GM23248 (cell line): ENCODE measurements around the gene GNB2. TPM values are rescaled to one million over a fixed set of nuclear protein-coding genes. Genes with fewer than 3 reads are reported as not detected.

Experiments
- DNase-seq: peaks from one replicate; pipeline ENCODE4 v3.0.0-alpha.2; 2015
- H2AFZ ChIP-seq: fragments of 200-600 bp; sonication (generic); 2 replicates; pipeline ENCODE4 v1.6.1; 2016; ENCODE audit warnings: antibody characterized with exemption
- H3F3A ChIP-seq: fragments of 200-600 bp; sonication (generic); 2 replicates; pipeline ENCODE4 v1.6.1; 2016; ENCODE audit warnings: mild to moderate bottlenecking, antibody characterized with exemption, mixed run types; ENCODE audit not compliant: insufficient read depth
- H3K27ac ChIP-seq: fragments of 200-600 bp; sonication (generic); 2 replicates; pipeline ENCODE4 v1.5.1; 2016; ENCODE audit warnings: mild to moderate bottlenecking
- H3K27me3 ChIP-seq: fragments of 200-600 bp; sonication (generic); replicated peaks from 2 replicates; pipeline ENCODE4 v1.6.1; 2016; ENCODE audit warnings: mild to moderate bottlenecking; ENCODE audit not compliant: insufficient read depth
- H3K36me3 ChIP-seq: fragments of 200-600 bp; sonication (generic); 2 replicates; pipeline ENCODE4 v1.6.1; 2016; ENCODE audit warnings: low read depth, mild to moderate bottlenecking
- H3K4me1 ChIP-seq: fragments of 200-600 bp; sonication (generic); 2 replicates; pipeline ENCODE4 v1.6.1; 2016; ENCODE audit warnings: mild to moderate bottlenecking; ENCODE audit not compliant: insufficient read depth
- H3K4me2 ChIP-seq: fragments of 200-600 bp; sonication (generic); one replicate; pipeline ENCODE4 v1.6.1; 2016; ENCODE audit warnings: mild to moderate bottlenecking; ENCODE audit not compliant: unreplicated experiment
- H3K4me3 ChIP-seq: fragments of 200-600 bp; sonication (generic); 2 replicates; pipeline ENCODE4 v1.5.1; 2016; ENCODE audit warnings: mild to moderate bottlenecking
- H3K79me2 ChIP-seq: fragments of 200-600 bp; sonication (generic); 2 replicates; pipeline ENCODE4 v1.6.1; 2016; ENCODE audit warnings: mild to moderate bottlenecking; ENCODE audit not compliant: insufficient read depth
- H3K9ac ChIP-seq: fragments of 200-600 bp; sonication (generic); 2 replicates; pipeline ENCODE4 v1.6.1; 2016; ENCODE audit warnings: mild to moderate bottlenecking
- H3K9me2 ChIP-seq: fragments of 200-600 bp; sonication (generic); 2 replicates; pipeline ENCODE4 v1.6.1; 2016; ENCODE audit warnings: mixed run types, mild to moderate bottlenecking, moderate library complexity; ENCODE audit not compliant: insufficient read depth
- H3K9me3 ChIP-seq: fragments of 200-600 bp; sonication (generic); one replicate; pipeline ENCODE4 v1.6.1; 2017; ENCODE audit warnings: low read depth
- H4K20me1 ChIP-seq: fragments of 200-600 bp; sonication (generic); 2 replicates; pipeline ENCODE4 v1.6.0; 2016; ENCODE audit not compliant: insufficient read depth
- EZH2 ChIP-seq: fragments of 200-600 bp; sonication (generic); IDR thresholded peaks from 2 replicates; pipeline ENCODE4 v1.6.1; 2018; ENCODE audit warnings: antibody characterized with exemption, mild to moderate bottlenecking; ENCODE audit not compliant: insufficient read depth, poor library complexity, severe bottlenecking
- EZH2phosphoT487 ChIP-seq: fragments of 200-600 bp; sonication (generic); IDR thresholded peaks from 2 replicates; pipeline ENCODE4 v1.6.1; 2018; ENCODE audit warnings: antibody characterized with exemption, moderate library complexity, mild to moderate bottlenecking, low read depth; ENCODE audit not compliant: insufficient read depth
- WGBS, 2 experiments: methylation state at CpG; one replicate each; pipeline ENCODE4 v1.1.6; 2015 to 2017; ENCODE audit warnings: low lambda C conversion rate in 2 of 2, low coverage in 1 of 2; ENCODE audit errors: missing lambda C conversion rate in 2 of 2; 5-methylcytosine and 5-hydroxymethylcytosine counted together
- in situ Hi-C: fragments of 300-500 bp; cut with MboI; formaldehyde crosslinking; loops from 2 replicates; pipeline ENCODE4 v1.15.0; 2020
- polyA plus RNA-seq: library from polyadenylated mRNA; unstranded; fragments of >200 nt; fragmentation: Nextera tagmentation; extraction: Ambion mirVana; gene quantifications from 2 replicates; pipeline ENCODE4 v1.2.1, GENCODE V29; 2016
- total RNA-seq: library from RNA; depleted of rRNA; stranded (reverse); fragments of >200 nt; shearing (Covaris generic); gene quantifications from 2 replicates; pipeline ENCODE4 v1.2.3, GENCODE V29; 2014; rRNA removed

The GNB2 gene
- total and polyA plus RNA-seq, 2 experiments from 2014 or later = 89.8 to 132 TPM

DNA sequence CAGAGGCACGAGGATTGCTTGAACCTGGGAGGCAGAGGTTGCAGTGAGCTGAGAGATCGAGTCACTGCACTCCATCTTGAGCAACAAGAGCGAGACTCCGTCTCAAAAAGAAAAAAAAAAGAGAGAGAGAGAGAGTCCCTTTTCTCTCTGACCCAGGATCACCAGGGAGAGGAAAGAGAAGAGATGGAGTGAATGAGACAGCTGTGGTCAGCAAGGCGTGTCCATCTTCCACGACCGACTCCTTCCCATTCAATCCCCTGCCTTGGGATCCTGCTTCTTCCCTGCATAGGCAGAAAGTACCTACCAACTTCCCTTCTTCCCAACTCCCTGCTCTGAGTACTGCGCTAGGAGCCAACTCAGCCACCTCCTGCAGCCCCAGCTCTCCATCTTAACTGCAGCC lies 54.7 kb downstream of the GNB2 start:
- no peak overlapping the region for H2AFZ ChIP-seq
- peaks cover 19% of the 10 kb centered on the region for H3K4me1 ChIP-seq
- no peaks in the 10 kb centered on the region for H3K36me3 ChIP-seq
- in situ Hi-C loops = no loop called here
- no peak for DNase-seq
- no peak overlapping the region for H3K4me3 ChIP-seq
- H3K9ac ChIP-seq = no peak overlapping the region
- no peaks in the 10 kb centered on the region for H3K9me3 ChIP-seq
- no peaks in the 10 kb centered on the region for H3K27me3 ChIP-seq
- no peaks in the 10 kb centered on the region for H3K9me2 ChIP-seq
- no peak overlapping the region for H3K4me2 ChIP-seq
- TF ChIP-seq EZH2phosphoT487 = no peak
- no peak for TF ChIP-seq EZH2
- H3K27ac ChIP-seq = no peak overlapping the region
- WGBS, 2 experiments = 87 to 90% methylated on average over 8 of the region's 8 CpGs
- no peaks in the 10 kb centered on the region for H3K79me2 ChIP-seq
- no peaks in the 10 kb centered on the region for H4K20me1 ChIP-seq
- peaks cover 33% of the 10 kb centered on the region for H3F3A ChIP-seq

Other genes with a start within 250 kb of the GNB2 start
- gene ZCWPW1, start 245.0 kb upstream of the GNB2 start, total RNA-seq = 0.89 and 1.9 TPM in 2 replicates
- 3.6 and 4.2 TPM in 2 replicates for gene ZCWPW1, start 245.0 kb upstream of the GNB2 start, polyA plus RNA-seq
- gene MEPCE, start 243.9 kb upstream of the GNB2 start, total RNA-seq = 24.2 and 27.2 TPM in 2 replicates
- 7.7 and 8.0 TPM in 2 replicates for gene MEPCE, start 243.9 kb upstream of the GNB2 start, polyA plus RNA-seq
- gene PPP1R35, start 237.2 kb upstream of the GNB2 start, total RNA-seq = 11.9 and 15.8 TPM in 2 replicates
- gene PPP1R35, start 237.2 kb upstream of the GNB2 start, polyA plus RNA-seq = 15.7 and 20.0 TPM in 2 replicates
- not detected in 2 replicates for gene SPACDR, start 209.5 kb upstream of the GNB2 start, total RNA-seq
- gene SPACDR, start 209.5 kb upstream of the GNB2 start, polyA plus RNA-seq = 0.50 TPM in 1 of 2 replicates, not detected in the other
- 18.6 and 30.7 TPM in 2 replicates for gene TSC22D4, start 194.5 kb upstream of the GNB2 start, total RNA-seq
- 19.1 and 20.7 TPM in 2 replicates for gene TSC22D4, start 194.5 kb upstream of the GNB2 start, polyA plus RNA-seq
- gene NYAP1, start 189.8 kb upstream of the GNB2 start, total RNA-seq = not detected in 2 replicates
- not detected in 2 replicates for gene NYAP1, start 189.8 kb upstream of the GNB2 start, polyA plus RNA-seq
- gene AGFG2, start 134.5 kb upstream of the GNB2 start, total RNA-seq = 4.8 and 4.9 TPM in 2 replicates
- 6.5 and 7.3 TPM in 2 replicates for gene AGFG2, start 134.5 kb upstream of the GNB2 start, polyA plus RNA-seq
- not detected in 2 replicates for gene SAP25, start 99.8 kb upstream of the GNB2 start, total RNA-seq
- 0.42 TPM in 1 of 2 replicates, not detected in the other for gene SAP25, start 99.8 kb upstream of the GNB2 start, polyA plus RNA-seq
- gene LRCH4, start 87.6 kb upstream of the GNB2 start, total RNA-seq = 13.6 and 29.2 TPM in 2 replicates
- gene LRCH4, start 87.6 kb upstream of the GNB2 start, polyA plus RNA-seq = 11.0 and 12.9 TPM in 2 replicates
- gene FBXO24, start 87.4 kb upstream of the GNB2 start, total RNA-seq = 0.43 and 0.89 TPM in 2 replicates
- 0.11 and 0.38 TPM in 2 replicates for gene FBXO24, start 87.4 kb upstream of the GNB2 start, polyA plus RNA-seq
- 211 and 267 TPM in 2 replicates for gene PCOLCE, start 71.4 kb upstream of the GNB2 start, total RNA-seq
- gene PCOLCE, start 71.4 kb upstream of the GNB2 start, polyA plus RNA-seq = 536 and 544 TPM in 2 replicates
- 14.0 and 17.5 TPM in 2 replicates for gene MOSPD3, start 61.2 kb upstream of the GNB2 start, total RNA-seq
- gene MOSPD3, start 61.2 kb upstream of the GNB2 start, polyA plus RNA-seq = 26.5 and 27.1 TPM in 2 replicates
- 0.11 and 0.51 TPM in 2 replicates for gene TFR2, start 32.2 kb upstream of the GNB2 start, total RNA-seq
- gene TFR2, start 32.2 kb upstream of the GNB2 start, polyA plus RNA-seq = 0.28 and 0.79 TPM in 2 replicates
- not detected in 2 replicates for gene ACTL6B, start 17.3 kb upstream of the GNB2 start, total RNA-seq
- gene ACTL6B, start 17.3 kb upstream of the GNB2 start, polyA plus RNA-seq = not detected in 2 replicates
- 15.6 and 19.5 TPM in 2 replicates for gene GIGYF1, start 20.5 kb downstream of the GNB2 start, total RNA-seq
- 6.4 and 7.4 TPM in 2 replicates for gene GIGYF1, start 20.5 kb downstream of the GNB2 start, polyA plus RNA-seq
- gene POP7, start 32.4 kb downstream of the GNB2 start, total RNA-seq = 31.3 and 35.2 TPM in 2 replicates
- 63.4 and 67.9 TPM in 2 replicates for gene POP7, start 32.4 kb downstream of the GNB2 start, polyA plus RNA-seq
- gene EPO, start 46.7 kb downstream of the GNB2 start, total RNA-seq = not detected in 2 replicates
- not detected in 2 replicates for gene EPO, start 46.7 kb downstream of the GNB2 start, polyA plus RNA-seq
- gene ZAN, start 59.9 kb downstream of the GNB2 start, total RNA-seq = not detected in 2 replicates
- gene ZAN, start 59.9 kb downstream of the GNB2 start, polyA plus RNA-seq = not detected in 2 replicates
- gene EPHB4, start 153.8 kb downstream of the GNB2 start, total RNA-seq = 26.9 and 32.9 TPM in 2 replicates
- gene EPHB4, start 153.8 kb downstream of the GNB2 start, polyA plus RNA-seq = 6.7 and 8.2 TPM in 2 replicates
- gene SLC12A9, start 179.0 kb downstream of the GNB2 start, total RNA-seq = 16.8 and 21.2 TPM in 2 replicates
- 6.1 and 7.9 TPM in 2 replicates for gene SLC12A9, start 179.0 kb downstream of the GNB2 start, polyA plus RNA-seq
- 113 and 121 TPM in 2 replicates for gene TRIP6, start 193.6 kb downstream of the GNB2 start, total RNA-seq
- gene TRIP6, start 193.6 kb downstream of the GNB2 start, polyA plus RNA-seq = 68.6 and 71.3 TPM in 2 replicates
- 57.1 and 58.9 TPM in 2 replicates for gene SRRT, start 201.4 kb downstream of the GNB2 start, total RNA-seq
- gene SRRT, start 201.4 kb downstream of the GNB2 start, polyA plus RNA-seq = 74.8 and 74.9 TPM in 2 replicates
- 6.7 and 9.9 TPM in 2 replicates for gene UFSP1, start 216.0 kb downstream of the GNB2 start, total RNA-seq
- gene UFSP1, start 216.0 kb downstream of the GNB2 start, polyA plus RNA-seq = 4.3 and 5.1 TPM in 2 replicates
- gene ACHE, start 222.1 kb downstream of the GNB2 start, total RNA-seq = not detected in 2 replicates
- gene ACHE, start 222.1 kb downstream of the GNB2 start, polyA plus RNA-seq = 0.14 TPM in 1 of 2 replicates, not detected in the other